Activated CD8-positive, alpha-beta T cell treated with anti-CD3 and anti-CD28 coated beads for 36 hours (primary cell): ENCODE data around the gene CTNNA3. TPM values are rescaled to one million over a fixed set of nuclear protein-coding genes. Genes with fewer than 3 reads are reported as not detected.

Experiments used
- ATAC-seq: fragments of 200-7000 bp; cut with Tn5 transposase; one replicate; pipeline ENCODE4 v1.10.0; 2021; ENCODE audit warnings: mild to moderate bottlenecking, moderate library complexity
- CTCF ChIA-PET: fragments of 350-600 bp; sonication (Branson Sonifier 250); formaldehyde crosslinking; loops from one replicate; lab custom pipeline; 2021; ENCODE audit warnings: antibody characterized with exemption; lab: Charles Lee
- POLR2A ChIA-PET: fragments of 350-600 bp; sonication (Branson Sonifier 250); formaldehyde crosslinking; loops from one replicate; lab custom pipeline; 2021; ENCODE audit warnings: antibody characterized with exemption; lab: Charles Lee
- DNase-seq: peaks from one replicate; pipeline ENCODE4 v3.0.0-alpha.2; 2020
- H3K27ac Mint-ChIP-seq: one replicate; pipeline ENCODE4 v1.8.0; 2021; ENCODE audit warnings: mild to moderate bottlenecking, mixed read lengths
- H3K27me3 Mint-ChIP-seq: one replicate; pipeline ENCODE4 v1.8.0; 2021; ENCODE audit warnings: mixed read lengths
- H3K36me3 Mint-ChIP-seq: one replicate; pipeline ENCODE4 v1.8.0; 2021; ENCODE audit warnings: low read depth, mixed read lengths
- H3K4me1 Mint-ChIP-seq: one replicate; pipeline ENCODE4 v1.8.0; 2021; ENCODE audit warnings: low read depth, mixed read lengths
- H3K4me3 Mint-ChIP-seq: one replicate; pipeline ENCODE4 v1.8.0; 2021; ENCODE audit warnings: mild to moderate bottlenecking, moderate library complexity, mixed read lengths
- H3K9me3 Mint-ChIP-seq: one replicate; pipeline ENCODE4 v1.8.0; 2021; ENCODE audit warnings: mixed read lengths
- CTCF ChIP-seq: fragments of 200-600 bp; IDR thresholded peaks from one replicate; pipeline ENCODE4 v1.8.0; 2022; ENCODE audit warnings: antibody characterized with exemption, mild to moderate bottlenecking
- intact Hi-C: fragments of 100-400 bp; cut with micrococcal nuclease; formaldehyde crosslinking; loops from one replicate; pipeline ENCODE4 v1.10.0; 2022
- total RNA-seq, 2 experiments: library from RNA; stranded (reverse); gene quantifications; one replicate each; pipeline ENCODE4 v1.2.3, GENCODE V29; 2021

The CTNNA3 gene
- total RNA-seq, 2 experiments from 2014 or later: not detected

GRCh38 chr10:67550046-67550445 lies 145.9 kb downstream of the CTNNA3 start:
- intact Hi-C loops: no loop called here
- Mint-ChIP-seq H3K4me3 (no peak overlapping the region), H3K27me3 (no peaks in the 10 kb centered on the region), H3K9me3 (peaks cover 3% of the 10 kb centered on the region), H3K36me3 (no peaks in the 10 kb centered on the region), H3K4me1 (no peaks in the 10 kb centered on the region), H3K27ac (no peak overlapping the region)
- TF ChIP-seq CTCF: no peak
- ChIA-PET CTCF (interaction anchor here (2.8 kb wide), 1 partner anchor 229 kb away, joined by 8 read pairs; no protein-coding TSS in a partner anchor), POLR2A (no interaction called here)
- DNase-seq (no peak), ATAC-seq (no peak)

GRCh38 chr10:67549390-67549789 lies 146.6 kb downstream of the CTNNA3 start:
- TF ChIP-seq CTCF: no peak
- no peak overlapping the region for H3K4me3 Mint-ChIP-seq
- DNase-seq (no peak), ATAC-seq (no peak)
- peaks cover 1% of the 10 kb centered on the region for H3K27me3 Mint-ChIP-seq
- H3K4me1 Mint-ChIP-seq: no peaks in the 10 kb centered on the region
- no peaks in the 10 kb centered on the region for H3K36me3 Mint-ChIP-seq
- CTCF ChIA-PET: interaction anchor here (2.8 kb wide), 1 partner anchor 230 kb away, joined by 8 read pairs; no protein-coding TSS in a partner anchor
- POLR2A ChIA-PET: no interaction called here
- intact Hi-C loops: no loop called here
- H3K27ac Mint-ChIP-seq: no peak overlapping the region
- H3K9me3 Mint-ChIP-seq: peaks cover 2% of the 10 kb centered on the region

- H3K4me1 Mint-ChIP-seq: peaks cover 8% of the 10 kb centered on the region
- CTCF ChIA-PET: no interaction called here
- intact Hi-C loops: no loop called here
- no peak overlapping the region for H3K4me3 Mint-ChIP-seq
- H3K27ac Mint-ChIP-seq: no peak overlapping the region
- POLR2A ChIA-PET: no interaction called here
- no peak for DNase-seq
- H3K27me3 Mint-ChIP-seq: peaks cover 10% of the 10 kb centered on the region
- ATAC-seq: no peak
- no peaks in the 10 kb centered on the region for H3K9me3 Mint-ChIP-seq
- H3K36me3 Mint-ChIP-seq: no peaks in the 10 kb centered on the region
- no peak for TF ChIP-seq CTCF
These were observed 154.6 kb downstream of the CTNNA3 start for GRCh38 chr10:67541411-67541810.

- Mint-ChIP-seq H3K4me3 (no peak overlapping the region), H3K9me3 (no peaks in the 10 kb centered on the region), H3K27ac (no peak overlapping the region), H3K27me3 (peaks cover 9% of the 10 kb centered on the region), H3K36me3 (no peaks in the 10 kb centered on the region), H3K4me1 (peaks cover 8% of the 10 kb centered on the region)
- ATAC-seq (no peak), DNase-seq (no peak)
- POLR2A ChIA-PET: no interaction called here
- CTCF ChIA-PET: interaction anchor here (1.3 kb wide), 1 partner anchor 18 kb away, joined by 4 read pairs; no protein-coding TSS in a partner anchor
- intact Hi-C loops: no loop called here
- TF ChIP-seq CTCF: no peak
These were observed 156.7 kb downstream of the CTNNA3 start for GRCh38 chr10:67539312-67539711.

DNA sequence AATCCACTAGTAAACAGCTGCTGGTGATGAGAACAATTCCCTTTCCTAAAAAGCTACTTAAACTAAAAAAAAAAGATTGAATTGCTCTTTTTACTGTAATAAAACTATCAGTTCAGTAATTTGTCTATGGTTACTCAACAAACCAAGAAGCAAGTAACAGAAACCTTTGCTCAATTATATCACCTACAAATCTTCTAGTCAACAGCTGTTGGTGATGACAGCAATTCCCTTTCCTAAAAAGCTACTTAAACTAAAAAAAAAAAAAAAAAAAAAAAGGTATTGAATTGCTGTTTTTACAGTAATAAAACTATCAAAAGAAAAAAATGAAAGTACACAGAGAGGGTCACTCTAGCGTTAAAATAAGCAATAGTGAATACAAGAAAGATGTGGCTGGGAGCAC lies 158.1 kb downstream of the CTNNA3 start:
- no peak for DNase-seq
- no peak overlapping the region for H3K27ac Mint-ChIP-seq
- ChIA-PET POLR2A (no interaction called here), CTCF (no interaction called here)
- TF ChIP-seq CTCF: no peak
- no peak for ATAC-seq
- H3K27me3 Mint-ChIP-seq: peaks cover 1% of the 10 kb centered on the region
- intact Hi-C loops: no loop called here
- no peaks in the 10 kb centered on the region for H3K36me3 Mint-ChIP-seq
- H3K4me3 Mint-ChIP-seq: no peak overlapping the region
- H3K9me3 Mint-ChIP-seq: no peaks in the 10 kb centered on the region
- H3K4me1 Mint-ChIP-seq: peaks cover 8% of the 10 kb centered on the region
